Measurements from ENCODE around the gene CLDN3. TPM values are rescaled to one million over a fixed set of nuclear protein-coding genes. Genes with fewer than 3 reads are reported as not detected.

Gene CLDN3
- total and polyA plus RNA-seq, 4 experiments from 2014 or later = not detected

GRCh38 chr7:73735528-73735905, 34.6 kb downstream of the CLDN3 start:
- peaks cover 21% of the 10 kb centered on the region for H3K4me1 ChIP-seq (ENCODE audit: insufficient read depth, low read length)
- no peak for DNase-seq
- peaks cover 0 to under 1% of the 10 kb centered on the region in 2 donors for H3K27me3 Mint-ChIP-seq
- no peak overlapping the region for H3K4me3 Mint-ChIP-seq
- H3K4me3 ChIP-seq (ENCODE audit: low read length in 2 of 2) = no peak overlapping the region
- peak overlapping the region in 1 of 7 donors; percentile 60 for H3K27ac Mint-ChIP-seq
- H3K36me3 ChIP-seq (ENCODE audit: insufficient read depth, low read length) = no peaks in the 10 kb centered on the region
- H3K27me3 ChIP-seq (ENCODE audit: insufficient read depth, low read length) = no peaks in the 10 kb centered on the region
- H3K4me1 Mint-ChIP-seq = peaks cover 6 to 26% (median 13%) of the 10 kb centered on the region in 4 donors
- H3K36me3 Mint-ChIP-seq = peaks cover 0 to 7% of the 10 kb centered on the region in 2 donors
- no peaks in the 10 kb centered on the region for H3K9me3 ChIP-seq (ENCODE audit: control insufficient read depth in 1 of 2, low read length in 2 of 2)
- ChIA-PET CTCF (ENCODE audit: partially characterized antibody) (interaction anchor here (1.4 to 9.7 kb wide), 7 partner anchors 9 to 168 kb away, joined by 3 to 142 read pairs (median 8); partner anchors contain the start of genes STX1A and VPS37D), POLR2A (ENCODE audit: partially characterized antibody) (interaction anchor here (1.6 to 1.8 kb wide), 4 partner anchors 16 to 156 kb away, joined by 5 to 9 read pairs (median 6); partner anchors contain the start of genes STX1A and TBL2)
- no peaks in the 10 kb centered on the region for H3K9me3 Mint-ChIP-seq
- H3K27ac ChIP-seq (ENCODE audit: low read depth, low read length) = no peak overlapping the region
- intact Hi-C loops (cut with micrococcal nuclease) = loop anchor here (2.0 kb wide), 1 partner anchor 129 kb away; no protein-coding TSS in a partner anchor

- Mint-ChIP-seq H3K27ac (peak overlapping the region; percentile 63 to 95 (median 92)), H3K4me1 (peaks cover 6 to 26% (median 13%) of the 10 kb centered on the region in 4 donors), H3K27me3 (peaks cover 2 to 3% of the 10 kb centered on the region in 2 donors), H3K36me3 (peaks cover 0 to 7% of the 10 kb centered on the region in 2 donors), H3K9me3 (no peaks in the 10 kb centered on the region), H3K4me3 (peak overlapping the region in 2 of 8 donors; percentile 12 to 13)
- CTCF ChIA-PET (ENCODE audit: partially characterized antibody) = interaction anchor here (0.9 to 9.7 kb wide), 16 partner anchors 8 to 167 kb away, joined by 3 to 142 read pairs (median 4); partner anchors contain the start of genes STX1A and VPS37D
- Histone ChIP-seq H3K4me3 (ENCODE audit: low read length in 2 of 2) (no peak overlapping the region), H3K27me3 (ENCODE audit: insufficient read depth, low read length) (no peaks in the 10 kb centered on the region), H3K9me3 (ENCODE audit: control insufficient read depth in 1 of 2, low read length in 2 of 2) (no peaks in the 10 kb centered on the region), H3K4me1 (ENCODE audit: insufficient read depth, low read length) (peaks cover 21% of the 10 kb centered on the region), H3K36me3 (ENCODE audit: insufficient read depth, low read length) (no peaks in the 10 kb centered on the region), H3K27ac (ENCODE audit: low read depth, low read length) (peak overlapping the region; percentile 50)
- DNase-seq = peak; percentile 81 to 85 (median 83)
- intact Hi-C loops (cut with micrococcal nuclease) = loop anchor here (1.0 to 2.0 kb wide), 3 partner anchors 10 to 128 kb away; no protein-coding TSS in a partner anchor
- POLR2A ChIA-PET (ENCODE audit: partially characterized antibody) = interaction anchor here (0.6 to 1.8 kb wide), 7 partner anchors 15 to 213 kb away, joined by 3 to 9 read pairs (median 4); partner anchors contain the start of genes BAZ1B, BCL7B, STX1A and TBL2
Measured at GRCh38 chr7:73734619-73735527, 35.2 kb downstream of the CLDN3 start.

GRCh38 chr7:73732397-73732796, 37.7 kb downstream of the CLDN3 start:
- H3K27ac Mint-ChIP-seq = no peak overlapping the region

DNA sequence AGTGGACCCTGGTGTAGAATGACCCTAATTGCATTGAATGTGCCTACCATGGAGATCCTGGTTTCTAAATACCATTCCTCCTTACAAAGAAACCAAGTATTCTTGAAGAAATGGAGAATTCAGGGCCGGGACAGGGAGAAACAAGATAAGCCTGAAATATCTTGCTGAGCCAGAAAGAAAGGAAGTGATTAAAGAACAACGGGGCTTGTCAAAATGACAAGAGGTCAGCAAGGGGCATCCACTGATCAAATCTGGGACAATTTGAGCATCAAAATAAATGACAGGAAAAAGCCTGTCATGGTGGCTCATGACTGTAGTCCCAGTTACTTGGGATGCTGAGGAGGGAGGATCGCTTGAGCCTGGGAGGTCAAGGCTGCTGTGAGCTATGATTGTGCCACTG, 39.6 kb downstream of the CLDN3 start:
- Histone ChIP-seq H3K27me3 (ENCODE audit: insufficient read depth, low read length) (no peaks in the 10 kb centered on the region), H3K36me3 (ENCODE audit: insufficient read depth, low read length) (no peaks in the 10 kb centered on the region), H3K4me3 (ENCODE audit: low read length in 2 of 2) (no peak overlapping the region), H3K4me1 (ENCODE audit: insufficient read depth, low read length) (peaks cover 7% of the 10 kb centered on the region), H3K27ac (ENCODE audit: low read depth, low read length) (no peak overlapping the region), H3K9me3 (ENCODE audit: control insufficient read depth in 1 of 2, low read length in 2 of 2) (no peaks in the 10 kb centered on the region)
- H3K27ac Mint-ChIP-seq = no peak overlapping the region
- intact Hi-C loops (cut with micrococcal nuclease) = no loop called here
- no peak overlapping the region for H3K4me3 Mint-ChIP-seq
- H3K9me3 Mint-ChIP-seq = no peaks in the 10 kb centered on the region
- POLR2A ChIA-PET (ENCODE audit: partially characterized antibody) = no interaction called here
- H3K4me1 Mint-ChIP-seq = peaks cover 4 to 10% (median 6%) of the 10 kb centered on the region in 4 donors
- peaks cover 8% of the 10 kb centered on the region in 2 donors for H3K27me3 Mint-ChIP-seq
- DNase-seq = no peak
- CTCF ChIA-PET (ENCODE audit: partially characterized antibody) = interaction anchor here (1.1 to 2.8 kb wide), 2 partner anchors 124 kb away, joined by 3 to 34 read pairs; no protein-coding TSS in a partner anchor
- no peaks in the 10 kb centered on the region for H3K36me3 Mint-ChIP-seq

More at GRCh38 chr7:73732397-73732796, 37.7 kb downstream of the CLDN3 start:
- peaks cover 0 to 3% of the 10 kb centered on the region in 2 donors for H3K36me3 Mint-ChIP-seq
- H3K4me1 ChIP-seq (ENCODE audit: insufficient read depth, low read length) = peaks cover 9% of the 10 kb centered on the region
- POLR2A ChIA-PET (ENCODE audit: partially characterized antibody) = no interaction called here
- no peak overlapping the region for H3K4me3 Mint-ChIP-seq
- peaks cover 8% of the 10 kb centered on the region in 2 donors for H3K27me3 Mint-ChIP-seq
- H3K27me3 ChIP-seq (ENCODE audit: insufficient read depth, low read length) = no peaks in the 10 kb centered on the region
- H3K9me3 Mint-ChIP-seq = no peaks in the 10 kb centered on the region
- H3K9me3 ChIP-seq (ENCODE audit: control insufficient read depth in 1 of 2, low read length in 2 of 2) = no peaks in the 10 kb centered on the region
- no peak overlapping the region for H3K27ac ChIP-seq (ENCODE audit: low read depth, low read length)
- no peak for DNase-seq
- no peaks in the 10 kb centered on the region for H3K36me3 ChIP-seq (ENCODE audit: insufficient read depth, low read length)
- no peak overlapping the region for H3K4me3 ChIP-seq (ENCODE audit: low read length in 2 of 2)
- H3K4me1 Mint-ChIP-seq = peaks cover 4 to 20% (median 6%) of the 10 kb centered on the region in 4 donors
- CTCF ChIA-PET (ENCODE audit: partially characterized antibody) = interaction anchor here (0.7 to 9.7 kb wide), 7 partner anchors 10 to 281 kb away, joined by 3 to 142 read pairs (median 3); no protein-coding TSS in a partner anchor
- intact Hi-C loops (cut with micrococcal nuclease) = no loop called here

- intact Hi-C loops (cut with micrococcal nuclease) = no loop called here
- ChIA-PET POLR2A (ENCODE audit: partially characterized antibody) (no interaction called here), CTCF (ENCODE audit: partially characterized antibody) (interaction anchor here (0.9 to 2.8 kb wide), 6 partner anchors 26 to 129 kb away, joined by 3 to 34 read pairs (median 4); no protein-coding TSS in a partner anchor)
- no peaks in the 10 kb centered on the region for H3K4me1 ChIP-seq (ENCODE audit: insufficient read depth, low read length)
- no peak overlapping the region for H3K4me3 ChIP-seq (ENCODE audit: low read length in 2 of 2)
- Mint-ChIP-seq H3K36me3 (no peaks in the 10 kb centered on the region), H3K4me1 (peaks cover 0 to 2% (median 0%) of the 10 kb centered on the region in 4 donors), H3K4me3 (no peak overlapping the region), H3K27ac (no peak overlapping the region), H3K9me3 (no peaks in the 10 kb centered on the region), H3K27me3 (peaks cover 8 to 10% of the 10 kb centered on the region in 2 donors)
- no peak overlapping the region for H3K27ac ChIP-seq (ENCODE audit: low read depth, low read length)
- H3K9me3 ChIP-seq (ENCODE audit: control insufficient read depth in 1 of 2, low read length in 2 of 2) = no peaks in the 10 kb centered on the region
- H3K36me3 ChIP-seq (ENCODE audit: insufficient read depth, low read length) = no peaks in the 10 kb centered on the region
- no peak for DNase-seq
- H3K27me3 ChIP-seq (ENCODE audit: insufficient read depth, low read length) = no peaks in the 10 kb centered on the region
Measured at GRCh38 chr7:73728551-73728950, 41.5 kb downstream of the CLDN3 start.

GRCh38 chr7:73727952-73728351, 42.1 kb downstream of the CLDN3 start:
- peaks cover 8 to 10% of the 10 kb centered on the region in 2 donors for H3K27me3 Mint-ChIP-seq
- intact Hi-C loops (cut with micrococcal nuclease) = no loop called here
- no peaks in the 10 kb centered on the region for H3K36me3 Mint-ChIP-seq
- H3K27ac Mint-ChIP-seq = peak overlapping the region in 1 of 7 donors; percentile 37
- POLR2A ChIA-PET (ENCODE audit: partially characterized antibody) = no interaction called here
- H3K9me3 Mint-ChIP-seq = no peaks in the 10 kb centered on the region
- no peaks in the 10 kb centered on the region for H3K4me1 ChIP-seq (ENCODE audit: insufficient read depth, low read length)
- no peaks in the 10 kb centered on the region for H3K9me3 ChIP-seq (ENCODE audit: control insufficient read depth in 1 of 2, low read length in 2 of 2)
- no peaks in the 10 kb centered on the region for H3K36me3 ChIP-seq (ENCODE audit: insufficient read depth, low read length)
- no peak overlapping the region for H3K4me3 Mint-ChIP-seq
- H3K4me3 ChIP-seq (ENCODE audit: low read length in 2 of 2) = no peak overlapping the region
- peaks cover 0 to 2% (median 0%) of the 10 kb centered on the region in 4 donors for H3K4me1 Mint-ChIP-seq
- CTCF ChIA-PET (ENCODE audit: partially characterized antibody) = interaction anchor here (0.9 to 2.8 kb wide), 4 partner anchors 25 to 121 kb away, joined by 3 to 34 read pairs (median 4); no protein-coding TSS in a partner anchor
- DNase-seq = no peak
- H3K27ac ChIP-seq (ENCODE audit: low read depth, low read length) = no peak overlapping the region
- H3K27me3 ChIP-seq (ENCODE audit: insufficient read depth, low read length) = no peaks in the 10 kb centered on the region

Measured in CD4-positive, alpha-beta memory T cell (primary cell).